ENCODE results near the gene LZTFL1.

- TF ChIP-seq CTCF (IDR thresholded peaks at IDR 0.05; ENCODE audit: low read depth, low read length, poor library complexity, severe bottlenecking) (no peak), EZH2phosphoT487 (IDR thresholded peaks at IDR 0.05; ENCODE audit: borderline replicate concordance, low read length) (no peak)
Observed at GRCh38 chr3:45777111-45777745, 64.7 kb downstream of the LZTFL1 start.

Data from DOHH2 (cell line).